ENCODE results near the gene FLNC. TPM values are rescaled to one million over a fixed set of nuclear protein-coding genes. Genes with fewer than 3 reads are reported as not detected.

Gene FLNC
- polyA plus RNA-seq, 1 donor from 2014 or later: 0.36 TPM

GRCh38 chr7:128893251-128894100, 63.3 kb downstream of the FLNC start:
- no peaks in the 10 kb centered on the region for H3K9me3 ChIP-seq (ENCODE audit: low read length)
- H3K27me3 ChIP-seq (ENCODE audit: insufficient read depth, low read depth, low read length): peaks cover 31% of the 10 kb centered on the region
- H2AFZ ChIP-seq (ENCODE audit: low read depth, low read length): no peak overlapping the region
- no peaks in the 10 kb centered on the region for H4K20me1 ChIP-seq (ENCODE audit: insufficient read depth)
- no peak overlapping the region for H3K4me3 ChIP-seq (ENCODE audit: low read length)
- H3K27ac ChIP-seq (ENCODE audit: low read length): no peak overlapping the region
- no peak overlapping the region for H3K9ac ChIP-seq (ENCODE audit: low read length)
- H3F3A ChIP-seq (ENCODE audit: insufficient read depth, low read length, poor library complexity, severe bottlenecking): no peaks in the 10 kb centered on the region
- no peaks in the 10 kb centered on the region for H3K9me2 ChIP-seq (ENCODE audit: insufficient read depth, low read length)
- no peaks in the 10 kb centered on the region for H3K36me3 ChIP-seq (ENCODE audit: insufficient read depth, low read length)
- no peak for TF ChIP-seq TAF1 (IDR thresholded peaks at IDR 0.05; ENCODE audit: low read depth)
- TF ChIP-seq EZH2 (IDR thresholded peaks at IDR 0.05; ENCODE audit: borderline replicate concordance, insufficient read depth, low read length, poor library complexity, severe bottlenecking): no peak
- no peak for TF ChIP-seq CTCF (IDR thresholded peaks at IDR 0.05; ENCODE audit: poor library complexity, severe bottlenecking)
- no peak for TF ChIP-seq EP300 (conservative IDR thresholded peaks at IDR 0.05; ENCODE audit: poor library complexity, severe bottlenecking)
- TF ChIP-seq POLR2AphosphoS5 (IDR thresholded peaks at IDR 0.05): no peak
- no peak for TF ChIP-seq SMC3 (conservative IDR thresholded peaks at IDR 0.05; ENCODE audit: poor library complexity)
- no peak for TF ChIP-seq RAD21 (conservative IDR thresholded peaks at IDR 0.05)
- no peak for TF ChIP-seq MXI1 (conservative IDR thresholded peaks at IDR 0.05; ENCODE audit: poor library complexity, severe bottlenecking)
- no peak for TF ChIP-seq REST (IDR thresholded peaks at IDR 0.05; ENCODE audit: borderline replicate concordance)
- H3K79me2 ChIP-seq (replicated peaks; ENCODE audit: insufficient read depth, low read length): no peaks in the 10 kb centered on the region
- no peak overlapping the region for H3K4me2 ChIP-seq (ENCODE audit: low read length)

- H3K4me2 ChIP-seq (ENCODE audit: low read length): no peak overlapping the region
- H3K4me3 ChIP-seq (ENCODE audit: low read length): no peak overlapping the region
- no peak overlapping the region for H3K27ac ChIP-seq (ENCODE audit: low read length)
- H4K20me1 ChIP-seq (ENCODE audit: insufficient read depth): no peaks in the 10 kb centered on the region
- no peaks in the 10 kb centered on the region for H3K36me3 ChIP-seq (ENCODE audit: insufficient read depth, low read length)
- no peaks in the 10 kb centered on the region for H3F3A ChIP-seq (ENCODE audit: insufficient read depth, low read length, poor library complexity, severe bottlenecking)
- H2AFZ ChIP-seq (ENCODE audit: low read depth, low read length): no peak overlapping the region
- H3K79me2 ChIP-seq (replicated peaks; ENCODE audit: insufficient read depth, low read length): no peaks in the 10 kb centered on the region
- no peaks in the 10 kb centered on the region for H3K9me3 ChIP-seq (ENCODE audit: low read length)
- H3K9ac ChIP-seq (ENCODE audit: low read length): no peak overlapping the region
- no peaks in the 10 kb centered on the region for H3K9me2 ChIP-seq (ENCODE audit: insufficient read depth, low read length)
- no peak for TF ChIP-seq SMC3 (conservative IDR thresholded peaks at IDR 0.05; ENCODE audit: poor library complexity)
- peaks cover 25% of the 10 kb centered on the region for H3K27me3 ChIP-seq (ENCODE audit: insufficient read depth, low read depth, low read length)
Observed at GRCh38 chr7:128894101-128894440, 63.9 kb downstream of the FLNC start.
